ENCODE measurements around the gene VWCE. TPM values are rescaled to one million over a fixed set of nuclear protein-coding genes. Genes with fewer than 3 reads are reported as not detected.

The VWCE gene
- total RNA-seq, 2 experiments from 2014 or later = 5.2 to 6.8 TPM

DNA sequence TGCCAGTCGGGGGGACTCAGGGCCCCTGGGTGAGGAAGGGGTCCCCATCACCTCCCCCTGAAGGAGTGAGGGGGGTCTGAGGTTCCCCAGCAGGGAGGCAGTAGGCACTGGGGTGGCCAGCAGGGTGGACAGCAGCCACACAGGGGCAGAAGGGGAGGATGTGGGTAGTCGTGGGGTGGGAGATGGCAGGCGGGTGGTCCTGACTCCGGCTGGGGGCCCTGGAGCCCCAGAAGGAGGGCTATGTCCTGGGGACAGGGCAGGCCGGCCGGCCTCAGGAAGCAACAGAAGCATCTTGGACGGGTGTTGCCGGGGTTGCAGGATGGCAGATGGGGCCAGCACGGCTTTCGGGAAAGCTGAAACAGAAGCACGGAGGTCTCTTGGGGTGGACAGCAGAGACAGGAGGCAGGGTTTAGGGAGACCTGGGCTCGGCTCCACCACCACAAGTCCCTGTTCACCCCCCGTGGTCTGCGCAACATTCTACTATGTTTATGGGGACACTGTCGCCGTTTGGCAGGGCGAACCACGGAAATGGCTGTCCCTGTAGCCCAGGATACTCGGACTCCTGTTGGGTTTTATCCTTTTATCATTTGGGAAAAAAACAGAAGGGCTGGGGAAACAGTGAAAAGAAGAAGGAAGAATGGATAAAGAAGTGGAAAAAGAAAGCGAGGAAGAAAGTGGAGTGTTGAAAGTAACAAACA lies 14.1 kb downstream of the VWCE start:
- no peak overlapping the region for H3K4me3 Mint-ChIP-seq
- H3K27ac Mint-ChIP-seq = no peak overlapping the region
- CTCF ChIA-PET = interaction anchor here (0.6 kb wide), 1 partner anchor 364 kb away, joined by 3 read pairs; no protein-coding TSS in a partner anchor
- H3K9me3 Mint-ChIP-seq (ENCODE audit: low read depth) = no peaks in the 10 kb centered on the region
- no peak for DNase-seq
- POLR2A ChIA-PET = no interaction called here
- H3K36me3 Mint-ChIP-seq (ENCODE audit: low read depth) = peaks cover 19% of the 10 kb centered on the region
- ATAC-seq = no peak
- no peaks in the 10 kb centered on the region for H3K27me3 Mint-ChIP-seq
- no peaks in the 10 kb centered on the region for H3K4me1 Mint-ChIP-seq
- intact Hi-C loops (cut with DNase I, micrococcal nuclease) = no loop called here

DNA sequence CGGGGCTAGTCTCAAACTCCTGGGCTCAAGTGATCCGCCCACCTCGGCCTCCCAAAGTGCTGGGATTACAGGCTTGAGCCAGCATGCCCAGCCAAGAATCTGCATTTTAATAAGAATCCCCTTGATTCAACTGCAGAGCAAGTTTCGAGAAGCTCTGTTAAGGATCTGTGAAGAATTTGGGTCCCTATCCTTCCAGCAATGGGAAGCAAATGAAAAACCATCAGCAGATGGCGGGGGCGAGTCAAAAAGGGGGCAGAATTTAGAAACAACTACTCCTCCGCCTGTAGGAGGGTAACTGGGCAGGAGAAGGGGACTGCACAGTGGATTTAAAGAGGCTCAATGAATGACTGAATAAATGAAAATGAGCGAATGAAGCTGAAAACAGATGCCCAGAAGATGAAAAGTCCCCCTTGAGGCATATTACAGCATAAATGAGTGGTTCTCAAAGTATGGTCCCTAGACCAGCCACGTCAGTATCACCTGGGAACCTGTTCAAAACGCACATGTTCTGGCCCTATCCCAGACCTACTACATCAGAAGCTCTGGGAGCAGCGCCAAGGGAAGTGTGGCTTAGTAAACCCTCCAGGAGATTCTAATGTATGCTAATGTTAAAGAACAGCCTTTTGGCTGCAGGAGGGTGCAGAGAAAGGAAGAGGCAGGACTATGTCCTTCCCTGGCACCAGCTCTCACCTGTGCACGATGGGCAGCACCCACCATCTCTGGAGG lies 15.0 kb downstream of the VWCE start:
- ATAC-seq (no peak), DNase-seq (no peak)
- POLR2A ChIA-PET = no interaction called here
- CTCF ChIA-PET = no interaction called here
- intact Hi-C loops (cut with DNase I, micrococcal nuclease) = no loop called here
- no peaks in the 10 kb centered on the region for H3K9me3 Mint-ChIP-seq (ENCODE audit: low read depth)
- H3K4me1 Mint-ChIP-seq = no peaks in the 10 kb centered on the region
- no peak overlapping the region for H3K27ac Mint-ChIP-seq
- H3K4me3 Mint-ChIP-seq = no peak overlapping the region
- H3K27me3 Mint-ChIP-seq = no peaks in the 10 kb centered on the region
- peaks cover 12% of the 10 kb centered on the region for H3K36me3 Mint-ChIP-seq (ENCODE audit: low read depth)

- Mint-ChIP-seq H3K4me3 (no peak overlapping the region), H3K27ac (no peak overlapping the region), H3K9me3 (ENCODE audit: low read depth) (no peaks in the 10 kb centered on the region), H3K27me3 (no peaks in the 10 kb centered on the region), H3K4me1 (no peaks in the 10 kb centered on the region), H3K36me3 (ENCODE audit: low read depth) (peaks cover 4% of the 10 kb centered on the region)
- intact Hi-C loops (cut with DNase I, micrococcal nuclease) = no loop called here
- DNase-seq = no peak
- CTCF ChIA-PET = interaction anchor here (0.6 to 0.7 kb wide), 2 partner anchors 12 to 1453 kb away, joined by 3 to 4 read pairs; no protein-coding TSS in a partner anchor
- POLR2A ChIA-PET = interaction anchor here (0.7 kb wide), 1 partner anchor 30 kb away, joined by 3 read pairs; no protein-coding TSS in a partner anchor
- no peak for ATAC-seq
These were observed 17.1 kb downstream of the VWCE start for GRCh38 chr11:61278001-61278470.

DNA sequence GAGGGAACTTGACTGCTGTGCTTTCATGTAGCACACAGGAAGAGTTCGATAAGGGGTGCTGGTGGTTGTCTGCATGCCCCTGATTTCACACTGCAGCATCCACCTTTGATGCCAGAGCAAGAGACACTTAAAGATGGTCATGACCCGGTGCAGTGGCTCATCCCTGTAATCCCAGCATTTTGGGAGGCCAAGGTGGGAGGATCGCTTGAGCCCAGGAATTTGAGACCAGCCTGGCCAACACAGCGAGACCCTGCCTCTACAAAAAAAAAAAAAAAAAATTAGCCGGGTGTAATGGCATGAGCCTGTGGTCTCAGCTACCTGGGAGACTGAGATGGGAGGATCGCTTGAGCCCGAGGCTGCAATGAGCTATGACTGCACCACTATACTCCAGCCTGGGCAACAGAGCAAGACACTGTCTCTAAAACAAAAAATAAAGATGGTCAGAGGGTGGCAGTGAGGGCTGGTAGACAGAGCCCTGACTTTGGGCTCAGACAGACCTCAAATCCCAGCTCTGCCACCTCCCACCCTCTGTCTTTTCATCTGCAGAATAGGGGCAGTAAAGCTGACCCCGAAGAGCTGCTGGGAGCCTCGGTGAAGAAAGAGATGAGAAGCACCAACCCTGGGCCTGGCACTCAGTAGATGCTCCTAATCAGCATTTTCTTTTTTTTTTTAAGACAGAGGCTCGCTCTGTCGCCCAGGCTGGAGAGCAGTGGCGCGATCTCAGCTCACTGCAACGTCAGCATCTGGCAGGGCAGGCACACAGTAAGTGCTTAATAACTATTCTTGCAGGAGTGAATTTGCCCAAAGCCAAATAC lies 17.7 kb downstream of the VWCE start:
- DNase-seq (no peak), ATAC-seq (no peak)
- Mint-ChIP-seq H3K27me3 (no peaks in the 10 kb centered on the region), H3K4me1 (no peaks in the 10 kb centered on the region), H3K27ac (no peak overlapping the region), H3K4me3 (no peak overlapping the region), H3K9me3 (ENCODE audit: low read depth) (no peaks in the 10 kb centered on the region), H3K36me3 (ENCODE audit: low read depth) (peaks cover 4% of the 10 kb centered on the region)
- intact Hi-C loops (cut with DNase I, micrococcal nuclease) = no loop called here
- ChIA-PET POLR2A (interaction anchor here (0.6 to 0.7 kb wide), 3 partner anchors 31 to 478 kb away, joined by 3 read pairs; no protein-coding TSS in a partner anchor), CTCF (no interaction called here)

DNA sequence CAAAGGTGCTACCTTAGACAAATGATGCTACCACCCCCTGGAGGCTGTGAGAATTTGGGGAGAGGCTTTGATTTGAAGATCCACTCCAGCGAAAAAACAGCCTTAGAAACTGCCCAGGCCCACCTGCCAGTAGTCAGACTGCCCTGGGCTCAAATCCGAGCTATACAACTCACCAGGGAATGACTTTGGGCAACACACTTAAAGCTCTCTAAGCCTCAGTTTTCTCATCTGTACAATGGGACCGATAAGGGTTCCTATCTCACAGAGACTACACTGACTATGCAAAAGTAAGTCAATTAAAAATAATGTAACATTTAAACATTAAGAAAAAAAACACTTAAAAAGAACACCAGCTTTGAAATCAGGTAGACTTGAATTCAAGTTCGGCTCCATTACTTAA lies 19.9 kb downstream of the VWCE start:
- POLR2A ChIA-PET = interaction anchor here (1.1 kb wide), 1 partner anchor 20 kb away, joined by 3 read pairs; the partner anchor contains the start of gene VWCE
- no peak overlapping the region for H3K4me3 Mint-ChIP-seq
- no peak overlapping the region for H3K27ac Mint-ChIP-seq
- no peaks in the 10 kb centered on the region for H3K36me3 Mint-ChIP-seq (ENCODE audit: low read depth)
- H3K27me3 Mint-ChIP-seq = no peaks in the 10 kb centered on the region
- ATAC-seq (no peak), DNase-seq (no peak)
- intact Hi-C loops (cut with DNase I, micrococcal nuclease) = no loop called here
- no peaks in the 10 kb centered on the region for H3K9me3 Mint-ChIP-seq (ENCODE audit: low read depth)
- CTCF ChIA-PET = interaction anchor here (1.2 kb wide), 2 partner anchors 19 to 21 kb away, joined by 3 to 4 read pairs; no protein-coding TSS in a partner anchor
- no peaks in the 10 kb centered on the region for H3K4me1 Mint-ChIP-seq

- ChIA-PET POLR2A (interaction anchor here (1.1 kb wide), 1 partner anchor 21 kb away, joined by 3 read pairs; the partner anchor contains the start of gene VWCE), CTCF (no interaction called here)
- H3K4me3 Mint-ChIP-seq = no peak overlapping the region
- no peaks in the 10 kb centered on the region for H3K36me3 Mint-ChIP-seq (ENCODE audit: low read depth)
- no peak overlapping the region for H3K27ac Mint-ChIP-seq
- H3K4me1 Mint-ChIP-seq = no peaks in the 10 kb centered on the region
- DNase-seq (no peak), ATAC-seq (no peak)
- intact Hi-C loops (cut with DNase I, micrococcal nuclease) = no loop called here
- H3K9me3 Mint-ChIP-seq (ENCODE audit: low read depth) = no peaks in the 10 kb centered on the region
- H3K27me3 Mint-ChIP-seq = no peaks in the 10 kb centered on the region
These were observed 21.0 kb downstream of the VWCE start for GRCh38 chr11:61274084-61274483.

DNA sequence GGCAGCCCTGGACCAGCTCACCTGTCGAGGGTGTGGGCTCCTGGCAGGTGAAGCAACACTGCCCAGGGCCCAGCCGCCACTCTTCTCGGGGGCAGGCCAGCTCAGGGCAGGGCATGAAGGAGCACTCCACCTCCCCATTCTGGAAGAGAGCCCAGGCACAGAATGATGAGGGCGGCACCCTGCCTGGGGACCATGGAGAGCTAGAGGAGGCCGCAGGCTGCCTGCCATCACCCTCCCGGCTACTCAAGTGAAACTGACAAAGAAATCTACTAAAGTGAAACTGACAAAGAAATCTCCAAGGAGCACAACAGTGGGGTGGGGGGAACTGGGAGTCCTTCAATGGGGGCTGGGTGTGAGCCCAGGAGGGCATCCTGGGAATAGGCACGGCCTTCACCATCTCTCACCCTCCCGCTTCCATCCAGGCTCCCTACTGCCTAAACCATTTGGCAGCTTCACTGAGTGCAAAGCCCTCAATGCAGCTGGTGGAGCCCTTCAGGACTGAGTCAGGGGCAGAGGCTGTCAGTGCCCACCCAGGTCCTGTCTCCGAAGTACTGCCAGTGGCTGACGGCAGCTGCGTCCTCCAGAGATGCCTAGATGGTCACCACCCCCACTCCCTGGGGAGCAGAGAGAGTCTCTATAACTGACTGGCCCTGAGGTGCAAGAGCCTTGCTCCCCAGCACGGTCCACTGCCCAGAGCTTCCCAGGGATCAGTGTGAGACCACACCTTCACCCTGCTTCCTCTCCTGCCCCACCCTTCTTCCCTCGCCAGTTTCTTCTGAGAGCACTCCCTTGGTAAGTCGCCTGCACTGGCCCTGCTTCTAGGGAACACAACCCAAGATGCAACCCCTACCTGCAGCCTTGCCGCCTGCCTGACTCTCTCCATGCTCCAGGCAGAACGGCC lies 21.7 kb downstream of the VWCE start:
- intact Hi-C loops (cut with DNase I, micrococcal nuclease) = no loop called here
- Mint-ChIP-seq H3K27ac (no peak overlapping the region), H3K36me3 (ENCODE audit: low read depth) (no peaks in the 10 kb centered on the region), H3K4me3 (no peak overlapping the region), H3K9me3 (ENCODE audit: low read depth) (no peaks in the 10 kb centered on the region), H3K4me1 (no peaks in the 10 kb centered on the region), H3K27me3 (no peaks in the 10 kb centered on the region)
- ChIA-PET CTCF (interaction anchor here (1.2 kb wide), 1 partner anchor 162 kb away, joined by 3 read pairs; no protein-coding TSS in a partner anchor), POLR2A (no interaction called here)
- no peak for DNase-seq
- no peak for ATAC-seq

DNA sequence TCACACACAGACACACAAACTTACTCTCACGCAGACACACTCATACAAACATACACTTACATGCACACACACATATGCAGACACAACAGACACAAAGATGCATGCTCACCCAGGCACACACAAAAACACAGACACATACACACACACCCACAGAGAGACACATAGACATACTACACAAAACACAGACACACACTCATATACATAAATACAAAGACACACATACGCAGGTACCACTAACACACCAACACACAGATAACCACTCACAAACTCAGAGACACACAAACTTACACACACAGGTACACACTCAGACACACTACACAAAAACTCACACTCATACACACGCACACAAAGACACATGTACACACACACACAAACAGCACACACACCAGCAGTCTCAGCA lies 22.4 kb downstream of the VWCE start:
- Mint-ChIP-seq H3K4me3 (no peak overlapping the region), H3K4me1 (no peaks in the 10 kb centered on the region), H3K36me3 (ENCODE audit: low read depth) (no peaks in the 10 kb centered on the region), H3K27ac (no peak overlapping the region), H3K9me3 (ENCODE audit: low read depth) (no peaks in the 10 kb centered on the region), H3K27me3 (no peaks in the 10 kb centered on the region)
- ATAC-seq (no peak), DNase-seq (no peak)
- ChIA-PET CTCF (interaction anchor here (1.2 kb wide), 1 partner anchor 163 kb away, joined by 3 read pairs; no protein-coding TSS in a partner anchor), POLR2A (no interaction called here)
- intact Hi-C loops (cut with DNase I, micrococcal nuclease) = no loop called here

DNA sequence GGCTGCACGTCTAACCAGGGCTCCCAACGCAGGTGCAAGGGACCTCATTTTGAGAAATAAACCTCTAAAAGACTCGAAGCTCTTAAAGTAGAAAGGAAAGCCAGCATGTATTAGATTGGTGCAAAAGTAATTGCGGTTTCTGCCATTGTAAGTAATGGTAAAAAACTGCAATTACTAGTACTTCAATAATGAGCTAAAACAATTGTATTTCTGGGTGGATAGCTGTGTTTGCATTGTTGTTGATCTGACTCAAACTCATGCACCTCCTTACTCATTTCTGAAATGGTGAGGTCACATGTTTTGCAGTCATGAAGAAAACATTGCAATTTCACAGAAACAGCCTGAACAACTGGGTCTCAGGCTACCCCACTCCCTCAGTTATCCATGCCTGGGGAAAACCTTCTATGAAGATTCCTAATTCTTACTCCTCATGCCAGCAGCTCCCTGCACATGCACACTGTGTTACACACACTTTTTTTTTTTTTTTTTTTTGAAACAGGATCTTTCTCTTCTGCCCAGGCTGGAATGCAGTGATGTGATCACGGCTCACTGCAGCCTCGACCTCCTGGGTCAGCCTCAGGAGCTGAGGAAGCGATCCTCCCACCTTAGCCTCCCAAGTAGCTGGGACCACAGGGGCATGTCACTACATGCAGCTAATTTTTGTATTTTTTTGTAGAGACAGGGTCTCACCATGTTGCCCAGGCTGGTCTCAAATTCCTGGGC lies 24.6 kb downstream of the VWCE start:
- no peak overlapping the region for H3K27ac Mint-ChIP-seq
- H3K4me3 Mint-ChIP-seq = no peak overlapping the region
- intact Hi-C loops (cut with DNase I, micrococcal nuclease) = no loop called here
- no peaks in the 10 kb centered on the region for H3K9me3 Mint-ChIP-seq (ENCODE audit: low read depth)
- ATAC-seq (peak; percentile 76), DNase-seq (no peak)
- H3K27me3 Mint-ChIP-seq = no peaks in the 10 kb centered on the region
- POLR2A ChIA-PET = interaction anchor here (0.7 kb wide), 1 partner anchor 286 kb away, joined by 8 read pairs; no protein-coding TSS in a partner anchor
- no peaks in the 10 kb centered on the region for H3K36me3 Mint-ChIP-seq (ENCODE audit: low read depth)
- no peaks in the 10 kb centered on the region for H3K4me1 Mint-ChIP-seq
- CTCF ChIA-PET = interaction anchor here (0.6 to 1.2 kb wide), 4 partner anchors 24 to 1204 kb away, joined by 3 to 4 read pairs (median 3); no protein-coding TSS in a partner anchor

DNA sequence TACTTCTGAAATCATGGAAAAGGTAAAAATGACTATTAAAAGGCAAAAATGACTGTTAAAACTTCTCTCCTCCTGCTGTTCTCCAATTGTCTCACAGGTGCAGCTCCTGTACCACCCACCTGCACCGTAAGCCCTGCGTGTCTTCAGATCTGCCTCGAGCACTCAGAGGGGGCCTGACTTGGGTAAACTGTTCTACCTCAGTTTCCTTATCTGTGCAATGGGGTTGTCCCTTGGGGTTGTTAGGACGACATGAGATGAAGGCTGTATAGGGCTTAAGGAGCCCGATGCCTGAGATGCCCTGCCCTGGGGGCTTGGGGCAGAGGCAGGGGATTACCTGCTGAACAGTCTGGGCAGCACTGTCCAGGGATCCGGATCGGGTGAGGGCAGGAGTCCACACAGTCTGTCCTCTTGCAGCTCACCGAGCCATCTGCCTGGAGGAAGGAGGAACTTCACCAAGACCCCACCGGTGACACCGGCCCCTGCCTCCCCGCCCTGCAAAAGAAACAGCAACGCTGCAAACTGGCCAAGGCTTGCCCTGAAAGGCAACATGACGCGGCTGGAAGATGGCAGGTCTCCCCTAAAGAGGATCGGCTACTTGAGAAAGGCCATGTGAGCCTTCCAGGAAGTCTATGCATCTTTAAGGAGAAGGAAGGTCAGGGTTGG lies 26.4 kb downstream of the VWCE start:
- ATAC-seq (no peak), DNase-seq (no peak)
- H3K36me3 Mint-ChIP-seq (ENCODE audit: low read depth) = no peaks in the 10 kb centered on the region
- H3K9me3 Mint-ChIP-seq (ENCODE audit: low read depth) = no peaks in the 10 kb centered on the region
- no peak overlapping the region for H3K4me3 Mint-ChIP-seq
- H3K4me1 Mint-ChIP-seq = no peaks in the 10 kb centered on the region
- POLR2A ChIA-PET = no interaction called here
- CTCF ChIA-PET = interaction anchor here (1.0 to 1.6 kb wide), 2 partner anchors 15 to 67 kb away, joined by 3 to 4 read pairs; no protein-coding TSS in a partner anchor
- intact Hi-C loops (cut with DNase I, micrococcal nuclease) = no loop called here
- no peak overlapping the region for H3K27ac Mint-ChIP-seq
- H3K27me3 Mint-ChIP-seq = no peaks in the 10 kb centered on the region
